LNCAP (cell line): Measurements from ENCODE around the gene PPP1R3G.

Source experiments
- TF ChIP-seq, protein P1 (sequence below): fragments of 450-650 bp; IDR thresholded peaks from 2 replicates; pipeline ENCODE4 v1.5.1; 2017; ENCODE audit warnings: mild to moderate bottlenecking

Gene PPP1R3G

GRCh38 chr6:5088780-5089179 is 3.6 kb downstream of the PPP1R3G start:
- TF ChIP-seq, protein P1, sequence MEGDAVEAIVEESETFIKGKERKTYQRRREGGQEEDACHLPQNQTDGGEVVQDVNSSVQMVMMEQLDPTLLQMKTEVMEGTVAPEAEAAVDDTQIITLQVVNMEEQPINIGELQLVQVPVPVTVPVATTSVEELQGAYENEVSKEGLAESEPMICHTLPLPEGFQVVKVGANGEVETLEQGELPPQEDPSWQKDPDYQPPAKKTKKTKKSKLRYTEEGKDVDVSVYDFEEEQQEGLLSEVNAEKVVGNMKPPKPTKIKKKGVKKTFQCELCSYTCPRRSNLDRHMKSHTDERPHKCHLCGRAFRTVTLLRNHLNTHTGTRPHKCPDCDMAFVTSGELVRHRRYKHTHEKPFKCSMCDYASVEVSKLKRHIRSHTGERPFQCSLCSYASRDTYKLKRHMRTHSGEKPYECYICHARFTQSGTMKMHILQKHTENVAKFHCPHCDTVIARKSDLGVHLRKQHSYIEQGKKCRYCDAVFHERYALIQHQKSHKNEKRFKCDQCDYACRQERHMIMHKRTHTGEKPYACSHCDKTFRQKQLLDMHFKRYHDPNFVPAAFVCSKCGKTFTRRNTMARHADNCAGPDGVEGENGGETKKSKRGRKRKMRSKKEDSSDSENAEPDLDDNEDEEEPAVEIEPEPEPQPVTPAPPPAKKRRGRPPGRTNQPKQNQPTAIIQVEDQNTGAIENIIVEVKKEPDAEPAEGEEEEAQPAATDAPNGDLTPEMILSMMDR: no peak

- TF ChIP-seq, protein P1: no peak
Observed at GRCh38 chr6:5089481-5090438, 4.6 kb downstream of the PPP1R3G start.

DNA sequence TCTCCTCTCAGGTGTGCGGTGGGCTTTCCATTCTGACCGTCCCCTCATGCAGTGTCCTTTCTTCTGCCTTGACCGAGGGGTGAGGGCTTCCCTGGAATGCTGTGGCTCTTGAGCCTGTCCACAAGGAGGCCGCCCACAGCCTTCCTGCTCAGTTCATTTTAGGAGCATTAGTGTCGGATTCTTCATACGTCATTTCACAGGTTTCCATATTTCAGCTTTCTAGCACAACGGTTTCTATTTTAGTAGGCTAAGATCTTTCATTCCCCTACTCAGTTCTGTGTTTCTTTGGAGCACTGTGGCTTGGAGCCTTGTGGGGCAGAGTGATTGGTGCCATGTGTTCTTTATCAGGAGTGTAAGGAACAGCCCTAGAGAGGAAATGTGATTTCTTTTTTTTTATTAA is 5.5 kb downstream of the PPP1R3G start:
- TF ChIP-seq, protein P1: no peak

- TF ChIP-seq, protein P1: no peak
Observed at GRCh38 chr6:5091210-5092069, 6.3 kb downstream of the PPP1R3G start.

GRCh38 chr6:5093231-5094015 is 8.3 kb downstream of the PPP1R3G start:
- TF ChIP-seq, protein P1: no peak

- TF ChIP-seq, protein P1: no peak
Observed at GRCh38 chr6:5094327-5094726, 9.2 kb downstream of the PPP1R3G start.

- TF ChIP-seq, protein P1: no peak
Observed at GRCh38 chr6:5095236-5095635, 10.1 kb downstream of the PPP1R3G start.
